SIG-M5 (cell line): Measurements from ENCODE around the gene STING1.
"Not testable (repeated sequence)": the region's sequence is repeated elsewhere in the genome, so short reads cannot be mapped to it uniquely, and the experiment has no call there.

Source experiments
- DNase-seq: peaks from one replicate; lab custom pipeline; 2025; lab: John Stamatoyannopoulos, UW

Gene STING1

DNA sequence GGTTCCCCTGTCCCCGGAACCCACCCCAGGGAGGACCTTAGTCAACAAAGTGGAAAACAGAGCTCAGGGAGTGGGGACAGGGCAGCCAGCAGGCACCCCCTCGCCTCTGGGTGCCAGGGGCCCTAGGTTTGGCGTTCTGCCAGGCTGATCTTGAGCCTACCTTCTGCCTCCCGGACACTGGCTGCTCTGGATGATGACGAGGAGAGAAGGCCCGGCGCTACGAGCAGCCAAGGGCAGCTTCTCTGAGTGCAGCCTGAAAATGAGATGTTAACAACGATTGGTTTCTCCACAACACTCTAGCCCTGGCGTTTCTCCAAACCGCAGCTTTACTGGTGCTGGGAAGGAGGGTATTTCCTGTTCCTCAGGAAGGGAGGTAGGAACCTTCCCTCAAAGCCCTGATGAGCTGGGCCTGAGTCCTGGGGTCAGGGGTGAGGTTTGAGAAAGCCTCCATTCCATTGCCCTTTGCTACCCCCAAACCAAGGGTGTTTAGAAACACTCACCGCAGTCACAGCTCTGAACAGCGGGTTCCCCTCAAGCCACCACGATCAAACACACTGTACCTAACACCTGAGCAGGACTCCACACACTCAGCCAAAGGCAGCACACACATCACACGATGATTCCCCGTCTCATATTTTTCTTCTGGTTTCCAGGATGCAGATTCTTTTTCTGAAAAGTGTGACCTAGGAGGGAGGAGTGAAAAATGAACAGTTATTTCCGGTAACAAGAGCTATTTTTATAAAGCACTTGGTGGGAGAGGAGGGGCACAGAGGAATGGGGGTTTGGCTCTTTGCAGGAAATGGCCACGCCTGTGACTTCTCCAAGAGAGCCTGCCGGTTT is at the start of gene STING1:
Gene STING1 (minus strand): TSS at position 709 of the 840 bp plus-strand sequence. CDS start 1,054 bp downstream, outside the sequence.
- DNase-seq, result peak; percentile 82

DNA sequence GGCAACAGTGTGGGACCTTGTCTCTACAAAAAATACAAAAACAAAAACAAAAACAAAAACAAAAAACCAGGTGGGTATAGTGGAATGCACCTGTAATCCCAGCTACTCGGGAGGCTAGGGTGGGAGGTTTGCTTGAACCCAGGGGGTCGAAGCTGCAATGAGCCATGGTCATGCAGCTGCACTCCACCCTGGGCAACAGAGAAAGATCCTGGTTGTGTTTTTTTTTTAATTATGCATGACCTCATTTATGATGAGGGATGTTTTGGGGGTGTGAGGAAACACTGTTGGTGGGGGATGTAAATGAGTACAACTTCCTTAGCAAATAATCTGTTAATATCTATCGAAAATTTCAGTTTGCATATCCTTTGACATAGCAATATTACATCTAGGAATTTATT is 49.2 kb upstream of the STING1 start:
- no peak for DNase-seq

DNA sequence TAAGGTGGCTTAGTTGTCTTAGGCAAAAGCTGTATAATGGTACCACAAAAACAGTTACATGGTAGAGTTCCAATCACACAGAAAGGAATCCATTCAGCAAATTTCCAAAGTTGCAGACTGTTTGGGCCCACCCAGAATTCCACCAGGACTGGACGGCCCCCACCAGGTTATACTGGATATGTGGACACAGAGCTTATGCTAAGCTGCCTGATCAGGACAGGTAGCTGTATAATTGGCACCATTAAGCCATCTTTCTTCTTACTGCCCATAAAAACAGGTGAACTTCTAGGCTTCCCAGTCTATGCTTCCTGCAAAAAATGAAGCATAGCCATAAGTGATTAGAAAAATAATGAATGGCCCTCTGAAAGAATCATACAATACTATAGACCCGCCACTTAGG is 47.5 kb upstream of the STING1 start:
- DNase-seq, result not testable (repeated sequence)

DNA sequence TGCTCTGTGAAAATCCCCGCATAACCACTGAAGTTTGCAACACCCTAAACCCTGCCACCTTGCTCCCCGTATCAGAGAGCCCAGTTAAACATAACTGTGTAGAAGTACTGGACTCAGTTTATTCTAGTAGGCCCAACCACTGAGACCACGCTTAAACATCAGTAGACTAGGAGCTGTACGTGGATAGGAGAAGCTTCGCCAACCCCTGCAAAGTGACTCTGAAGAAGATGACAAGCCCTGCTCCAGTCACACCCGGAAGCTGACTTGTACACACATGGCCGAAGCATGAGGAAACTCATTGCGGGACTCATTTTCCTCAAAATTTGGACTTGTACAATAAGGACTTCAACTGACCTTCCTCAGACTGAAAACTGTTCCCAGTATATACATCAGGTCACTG is 46.1 kb upstream of the STING1 start:
- not testable (repeated sequence) for DNase-seq

DNA sequence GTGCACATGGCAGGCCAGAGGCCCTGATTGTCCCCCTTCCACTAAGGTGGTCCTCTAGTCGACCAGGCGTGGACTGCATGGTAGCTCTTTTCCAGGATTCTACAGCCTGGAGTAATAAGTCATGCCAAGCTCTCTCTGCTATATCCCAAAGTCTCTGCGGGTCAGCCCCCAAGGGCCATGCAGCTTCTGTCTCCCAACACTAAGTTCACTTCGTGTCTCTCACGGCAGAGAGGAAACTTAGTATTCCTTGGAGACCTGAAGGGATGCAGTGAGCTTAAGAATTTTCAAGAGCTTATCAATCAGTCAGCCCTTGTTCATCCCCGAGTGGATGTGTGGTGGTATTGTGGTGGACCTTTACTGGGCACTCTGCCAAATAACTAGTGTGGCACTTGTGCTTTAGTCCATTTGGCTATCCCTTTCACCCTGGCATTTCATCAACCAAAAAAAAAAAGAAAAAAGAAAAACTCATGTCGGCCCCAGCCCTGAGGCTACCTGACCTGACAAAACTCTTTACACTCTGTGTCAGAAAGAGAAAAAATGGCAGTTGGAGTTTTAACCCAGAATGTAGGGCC is 45.4 kb upstream of the STING1 start:
- DNase-seq, result not testable (repeated sequence)

DNA sequence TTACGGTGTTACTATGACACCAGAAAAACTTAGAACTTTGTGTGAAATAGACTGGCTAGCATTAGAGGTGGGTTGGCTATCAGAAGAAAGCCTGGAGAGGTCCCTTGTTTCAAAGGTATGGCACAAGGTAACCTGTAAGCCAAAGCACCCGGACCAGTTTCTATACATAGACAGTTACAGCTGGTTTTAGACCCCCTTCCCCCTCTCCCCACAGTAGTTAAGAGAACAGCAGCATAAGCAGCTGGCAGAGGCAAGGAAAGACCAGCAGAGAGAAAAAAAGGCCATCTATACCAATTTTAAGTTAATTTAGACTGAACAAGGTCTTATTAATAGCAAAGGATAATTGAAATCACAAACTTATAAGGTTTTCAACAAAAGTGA is 44.5 kb upstream of the STING1 start:
- not testable (repeated sequence) for DNase-seq

DNA sequence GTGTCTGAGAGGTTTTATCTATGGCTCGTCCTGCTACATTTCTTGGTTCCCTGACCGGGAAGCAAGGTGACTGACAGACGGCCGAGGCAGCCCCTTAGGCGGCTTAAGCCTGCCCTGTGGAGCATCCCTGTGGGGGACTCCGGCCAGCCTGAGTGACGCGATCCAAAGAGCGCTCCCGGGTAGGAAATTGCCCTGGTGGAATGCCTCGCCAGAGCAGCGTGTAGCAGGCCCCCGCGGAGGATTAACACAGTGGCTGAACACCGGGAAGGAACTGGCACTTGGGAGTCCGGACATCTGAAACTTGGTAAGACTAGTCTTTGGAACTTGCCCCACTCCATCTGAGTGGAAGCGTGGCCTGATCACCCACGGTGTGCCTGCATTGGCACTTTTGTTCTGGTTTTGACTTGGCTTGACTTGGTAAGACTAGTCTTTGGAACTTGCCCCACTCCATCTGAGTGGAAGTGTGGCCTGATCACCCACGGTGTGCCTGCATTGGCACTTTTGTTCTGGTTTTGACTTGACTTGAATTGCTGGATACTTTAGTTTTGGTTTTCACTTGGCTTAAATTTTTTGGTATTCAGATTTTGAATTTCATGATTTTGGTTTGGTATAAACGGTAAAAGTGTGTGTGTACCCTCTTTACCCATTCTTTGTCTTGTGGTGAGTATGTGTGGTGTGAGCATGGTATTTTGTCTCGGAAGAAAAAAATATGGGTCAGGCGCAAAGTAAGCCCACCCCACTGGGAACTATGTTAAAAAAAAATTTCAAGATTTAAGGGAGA is 43.9 kb upstream of the STING1 start:
- not testable (repeated sequence) for DNase-seq

DNA sequence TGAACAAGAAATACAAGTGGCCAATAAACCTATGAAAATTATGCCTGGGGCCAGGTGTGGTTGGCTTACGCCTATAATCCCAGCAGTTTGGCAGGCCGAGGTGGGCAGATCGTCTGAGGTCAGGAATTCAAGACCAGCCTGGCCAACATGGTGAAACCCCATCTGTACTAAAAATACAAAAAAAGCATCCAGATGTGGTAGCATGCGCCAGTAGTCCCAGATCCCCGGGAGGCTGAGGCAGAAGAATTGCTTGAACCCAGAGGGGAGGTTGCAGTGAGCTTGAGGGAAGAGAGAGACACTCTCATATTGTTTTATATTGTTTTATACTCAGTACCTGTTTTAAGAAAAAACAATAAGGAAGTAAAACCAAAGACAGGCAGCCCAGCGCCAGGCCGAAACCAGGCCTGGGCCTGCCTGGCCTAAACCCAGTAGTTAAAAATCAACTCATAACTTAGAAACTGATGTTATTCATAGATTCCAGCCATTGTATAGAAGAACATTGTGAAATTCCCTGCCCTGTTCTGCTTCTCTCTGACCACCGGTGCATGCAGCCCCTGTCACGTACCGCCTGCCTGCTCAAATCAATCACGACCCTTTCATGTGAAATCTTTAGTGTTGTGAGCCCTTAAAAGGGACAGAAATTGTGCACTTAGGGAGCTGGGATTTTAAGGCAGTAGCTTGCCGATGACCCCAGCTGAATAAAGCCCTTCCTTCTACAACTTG is 43.2 kb upstream of the STING1 start:
- not testable (repeated sequence) for DNase-seq

DNA sequence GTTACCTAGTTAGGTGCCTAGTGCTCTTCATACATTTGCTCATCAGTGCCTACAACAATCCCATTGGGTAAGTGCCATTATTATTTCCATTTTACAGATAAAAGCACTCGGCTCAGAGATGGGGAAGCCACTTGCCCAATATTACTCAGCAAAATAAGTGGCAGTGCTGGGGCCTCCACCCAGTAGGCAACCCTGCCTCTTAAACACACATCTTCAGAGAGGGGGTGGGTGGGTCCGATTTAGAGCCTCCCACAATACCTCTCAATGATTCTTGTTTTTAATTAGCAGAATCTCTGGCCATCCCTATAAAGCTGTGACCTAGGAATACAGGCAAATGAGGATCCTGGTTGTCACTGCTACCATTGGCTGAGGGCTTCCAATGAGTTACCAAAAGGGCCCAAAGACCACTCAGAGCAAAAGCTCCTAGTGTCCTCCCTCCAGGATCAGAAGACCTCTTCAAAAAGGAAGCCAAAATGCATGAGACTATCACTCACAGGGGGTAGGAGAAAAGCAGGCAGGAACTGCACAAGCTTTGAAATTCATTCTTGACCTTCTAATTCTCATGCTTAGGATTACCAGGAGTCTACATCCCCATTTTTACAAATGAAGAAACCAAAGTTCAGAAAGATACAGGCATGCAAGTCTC is 42.5 kb upstream of the STING1 start:
- DNase-seq, result no peak

DNA sequence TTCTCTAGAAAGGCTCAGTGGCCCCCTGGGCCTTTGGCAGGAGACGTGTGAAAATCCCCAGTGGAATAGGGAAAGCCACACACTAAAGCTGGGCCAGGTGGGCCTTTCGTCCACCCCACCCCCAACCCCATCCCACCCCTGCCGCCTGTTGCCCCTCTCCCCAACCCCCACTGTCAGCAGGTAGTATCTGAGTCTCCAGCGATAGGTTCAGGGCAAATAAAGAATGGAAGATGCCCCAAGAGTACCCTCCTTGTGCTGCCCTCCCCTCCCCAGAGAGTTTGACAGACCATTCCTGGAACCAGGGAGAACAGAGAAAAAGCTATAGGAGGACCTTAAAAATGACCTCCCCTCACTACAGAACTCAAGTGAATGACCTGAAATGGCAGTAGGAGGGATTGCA is 41.9 kb upstream of the STING1 start:
- DNase-seq, result no peak

DNA sequence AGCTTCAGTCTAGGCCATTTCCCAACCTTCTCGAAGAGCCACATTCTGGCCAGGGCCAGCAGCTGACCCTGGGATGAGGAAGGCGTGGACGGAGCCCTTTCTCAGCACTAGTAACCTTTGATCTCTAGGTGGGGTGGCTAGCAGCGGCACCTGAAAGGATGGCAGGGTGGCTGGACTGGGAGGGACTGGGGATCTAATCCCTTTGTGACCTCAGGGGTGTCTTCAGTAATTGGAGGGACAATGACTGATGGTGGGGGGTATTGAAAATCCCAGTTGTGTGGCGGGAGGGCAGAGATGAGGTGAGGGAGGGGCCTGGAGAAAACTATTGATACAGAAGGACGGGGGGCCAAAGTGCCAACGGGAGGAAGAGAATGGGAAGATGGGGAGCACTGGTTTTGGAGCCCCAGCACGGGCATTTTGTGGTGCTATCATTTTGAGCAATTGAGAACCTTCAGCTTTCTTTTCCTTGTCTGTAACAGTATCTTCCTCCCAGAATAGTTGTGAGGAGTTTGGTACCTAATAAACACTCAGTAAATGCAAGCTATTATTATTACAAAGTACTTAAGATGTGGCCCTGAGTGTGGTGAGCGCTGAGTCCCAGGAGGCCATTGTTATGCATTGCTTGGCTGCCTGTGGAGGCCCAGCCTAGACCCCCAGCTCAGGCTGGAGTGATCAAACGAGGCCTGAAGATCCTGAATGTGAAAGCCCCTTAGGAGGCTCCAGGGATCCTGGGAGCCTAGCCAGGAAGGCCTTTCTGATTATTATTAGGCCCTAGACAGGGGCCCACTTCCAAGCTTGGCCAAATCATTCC is 41.3 kb upstream of the STING1 start:
- no peak for DNase-seq

DNA sequence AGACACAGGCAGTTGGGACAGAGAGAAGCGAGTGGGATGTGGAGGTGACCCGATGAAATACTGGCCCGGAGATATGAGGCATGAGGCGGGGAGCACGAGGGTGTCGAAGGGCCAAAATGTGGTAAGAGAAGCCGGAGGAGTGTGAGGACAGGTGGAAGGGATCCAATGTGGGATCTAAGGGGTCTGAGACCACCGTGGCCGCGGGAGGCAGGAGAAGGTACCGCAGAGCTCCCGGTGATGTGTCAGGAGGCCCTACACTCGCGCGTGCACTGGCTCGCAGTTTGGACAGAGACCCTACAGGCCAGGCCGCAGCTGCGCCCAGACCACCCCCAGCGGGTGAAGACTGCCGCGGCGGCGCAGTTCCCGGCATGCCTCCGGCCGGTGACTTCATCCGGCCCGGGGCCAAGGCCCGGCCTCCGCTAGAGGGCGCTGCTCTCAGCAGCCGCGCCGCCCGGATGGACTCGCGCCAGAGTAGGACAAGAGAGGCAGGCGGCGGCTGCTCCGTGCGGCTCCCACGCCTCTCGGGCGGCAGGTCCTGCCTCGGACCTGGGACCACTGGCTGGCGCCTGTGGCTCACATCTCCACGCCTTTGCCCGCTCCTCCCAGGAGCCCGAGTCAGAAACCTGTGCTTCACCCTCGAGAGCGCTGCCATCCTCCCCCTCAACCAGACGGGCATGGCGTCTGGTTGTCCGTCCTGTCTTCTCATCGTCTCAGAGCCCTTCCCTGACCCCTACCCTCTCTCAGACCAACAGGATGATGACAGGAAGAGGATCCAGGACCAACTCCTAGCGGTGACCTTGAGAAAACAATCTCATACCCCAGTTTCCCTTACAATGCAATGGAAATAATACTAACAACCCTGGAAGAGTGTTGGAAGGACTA is 35.4 kb upstream of the STING1 start:
- DNase-seq, result no peak

DNA sequence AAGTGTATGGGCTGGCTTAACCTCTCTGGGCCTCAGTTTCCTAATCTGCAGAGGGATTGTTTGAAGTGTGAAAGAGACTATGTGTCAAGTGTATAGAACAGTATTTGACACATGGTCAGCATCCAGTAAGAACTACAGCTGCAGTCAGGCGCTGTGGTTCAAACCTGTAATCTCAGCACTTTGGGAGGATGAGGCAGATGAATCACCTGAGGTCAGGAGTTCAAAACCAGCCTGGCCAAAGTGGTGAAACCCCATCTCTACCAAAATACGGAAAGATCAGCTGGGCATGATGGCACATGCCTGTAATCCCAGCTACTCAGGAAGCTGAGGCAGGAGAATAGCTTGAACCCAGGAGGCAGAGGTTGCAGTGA is 31.9 kb upstream of the STING1 start:
- no peak for DNase-seq

DNA sequence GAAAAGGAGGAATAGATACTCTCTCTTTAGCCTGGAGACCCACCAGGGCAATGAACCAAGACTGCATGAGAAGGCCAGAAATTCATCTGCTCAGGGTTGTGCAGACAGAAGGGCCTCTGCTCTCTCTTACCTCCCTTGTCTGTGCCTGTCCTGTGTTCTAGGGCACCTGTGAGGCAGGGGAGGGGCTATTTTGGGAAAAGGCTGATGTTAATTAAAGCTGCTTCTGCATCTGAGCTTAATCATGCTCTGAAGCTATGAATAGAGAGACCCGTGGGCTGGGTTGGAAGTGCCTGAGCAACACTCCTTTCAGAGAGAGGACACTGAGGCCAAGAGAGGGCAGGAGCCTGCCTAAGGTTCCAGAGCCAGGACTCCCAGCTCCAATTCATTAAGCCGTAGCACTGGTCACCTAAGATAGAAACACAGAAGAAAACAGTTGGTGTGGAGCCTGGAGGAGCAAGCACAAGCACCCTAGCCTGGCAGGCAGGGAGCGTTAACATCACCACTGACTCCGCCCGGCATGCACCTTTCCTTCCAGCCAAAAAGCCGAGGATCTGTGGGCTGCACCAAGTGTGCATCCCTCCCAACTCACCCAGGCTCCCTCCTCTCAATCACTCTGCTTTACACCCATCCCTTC is 31.4 kb upstream of the STING1 start:
- no peak for DNase-seq

DNA sequence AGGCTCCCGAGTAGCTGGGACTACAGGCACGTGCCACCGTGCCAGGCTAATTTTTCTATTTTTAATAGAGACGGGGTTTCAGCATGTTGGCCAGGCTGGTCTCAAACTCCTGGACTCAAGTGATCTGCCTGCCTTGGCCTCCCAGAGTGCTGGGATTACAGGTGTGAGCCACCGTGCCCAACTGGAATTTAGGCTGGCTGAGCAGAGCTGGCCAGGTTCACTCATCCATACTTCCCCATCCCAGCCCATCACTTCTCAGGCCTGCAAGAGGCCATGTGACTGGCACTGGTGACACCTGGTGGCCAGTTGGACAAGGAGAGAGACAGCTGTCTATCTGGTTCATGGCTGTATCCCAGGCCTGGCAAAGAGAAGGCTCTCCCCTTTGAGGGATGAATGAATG is 30.9 kb upstream of the STING1 start:
- not testable (repeated sequence) for DNase-seq

DNA sequence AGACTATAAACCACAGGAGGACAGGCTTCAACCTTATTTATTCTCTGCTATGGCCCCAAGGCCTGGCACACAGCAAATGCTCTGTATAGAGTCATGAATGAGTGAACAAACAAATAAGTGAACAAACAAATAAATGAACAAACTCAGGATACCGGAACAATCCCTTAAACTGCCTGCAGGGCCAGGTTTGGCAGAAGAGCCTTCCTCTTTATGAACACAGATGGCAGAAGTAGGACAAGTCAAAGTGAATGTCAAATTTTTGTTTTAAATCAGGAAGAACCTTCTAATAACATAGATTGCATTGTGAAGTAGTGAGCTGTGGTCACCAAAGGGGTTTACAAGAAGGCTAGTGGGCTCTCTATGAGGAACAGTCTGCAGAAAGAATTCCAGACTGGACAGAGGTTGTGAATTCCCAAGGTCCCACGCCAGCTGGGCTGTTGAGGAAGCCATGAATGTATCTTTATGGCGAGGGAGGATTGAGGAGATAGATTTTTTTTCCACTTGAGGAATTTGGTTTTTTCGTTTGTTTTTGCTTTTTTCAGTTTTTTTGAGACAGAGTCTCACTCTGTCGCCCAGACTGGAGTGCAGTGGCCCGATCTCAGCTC is 30.3 kb upstream of the STING1 start:
- DNase-seq, result no peak

DNA sequence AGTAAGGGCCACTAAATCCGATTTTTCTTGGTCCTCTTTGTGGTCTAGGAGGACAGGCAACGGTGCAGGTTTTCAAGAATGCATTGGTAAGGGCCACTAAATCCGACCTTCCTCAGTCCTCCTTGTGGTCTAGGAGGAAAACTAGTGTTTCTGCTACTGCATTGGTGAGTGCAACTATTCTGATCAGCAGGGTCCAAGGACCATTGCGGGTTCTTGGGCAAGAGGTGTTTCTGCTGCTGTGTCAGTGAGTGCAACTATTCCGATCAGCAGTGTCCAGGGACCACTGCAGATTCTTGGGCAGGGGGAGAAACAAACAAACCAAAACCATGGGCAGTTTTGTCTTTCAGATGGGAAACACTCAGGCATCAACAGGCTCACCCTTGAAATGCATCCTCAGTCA is 22.2 kb upstream of the STING1 start:
- DNase-seq, result not testable (repeated sequence)

DNA sequence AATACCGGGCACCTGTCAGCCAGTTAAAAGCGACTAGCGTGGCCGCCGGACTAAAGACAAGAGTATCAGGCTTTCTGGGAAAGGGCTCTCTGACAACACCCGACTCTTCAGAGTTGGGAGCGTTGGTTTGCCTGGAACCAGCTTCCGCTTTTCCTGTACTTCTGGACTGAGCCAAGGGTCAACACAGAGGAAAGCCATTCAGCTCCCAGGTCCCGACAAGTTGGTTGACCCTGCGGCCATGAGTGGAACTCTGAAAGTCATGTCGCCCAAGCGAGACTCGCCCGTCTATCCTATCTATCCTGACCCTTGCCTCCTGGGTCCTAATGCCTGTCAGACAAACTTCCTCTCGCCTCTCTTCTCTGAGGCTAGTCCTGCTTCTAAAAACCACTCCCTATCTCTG is 21.3 kb upstream of the STING1 start:
- DNase-seq, result not testable (repeated sequence)
